Measurements from ENCODE around the gene KLRC3.
A peak's percentile ranks its signal among the peaks of the same experiment; 100 is the strongest.
"Not testable (repeated sequence)": the region's sequence is repeated elsewhere in the genome, so short reads cannot be mapped to it uniquely, and the experiment has no call there.

KLRC3 gene

GRCh38 chr12:10392394-10392930 lies 27.9 kb downstream of the KLRC3 start:
- Mint-ChIP-seq H3K36me3 (no peaks in the 10 kb centered on the region), H3K4me1 (no peaks in the 10 kb centered on the region), H3K4me3 (no peak overlapping the region), H3K27me3 (peaks cover 2% of the 10 kb centered on the region), H3K27ac (no peak overlapping the region), H3K9me3 (no peaks in the 10 kb centered on the region)
- CTCF ChIA-PET: no interaction called here
- no peak for DNase-seq

DNA sequence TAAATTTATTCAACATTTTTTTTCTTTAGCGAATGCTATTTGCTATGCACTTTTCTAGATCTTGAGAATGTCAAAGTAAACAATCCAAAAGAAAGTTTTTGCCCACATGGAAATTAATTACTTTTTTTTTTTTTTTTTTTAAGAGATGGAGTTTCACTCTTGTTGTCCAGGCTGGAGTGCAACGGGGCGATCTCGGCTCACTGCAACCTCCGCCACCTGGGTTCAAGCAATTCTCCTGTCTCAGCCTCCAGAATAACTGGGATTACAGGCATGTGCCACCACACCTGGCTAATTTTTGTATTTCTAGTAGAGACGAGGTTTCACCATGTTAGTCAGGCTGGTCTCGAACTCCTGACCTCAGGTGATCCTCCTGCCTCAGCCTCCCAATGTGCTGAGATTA lies 29.4 kb downstream of the KLRC3 start:
- not testable (repeated sequence) for H3K36me3 Mint-ChIP-seq, H3K27ac Mint-ChIP-seq, H3K9me3 Mint-ChIP-seq, H3K4me1 Mint-ChIP-seq, H3K27me3 Mint-ChIP-seq, H3K4me3 Mint-ChIP-seq, DNase-seq
- CTCF ChIA-PET: interaction anchor here (1.7 kb wide), 1 partner anchor 25 kb away, joined by 4 read pairs; no protein-coding TSS in a partner anchor

DNA sequence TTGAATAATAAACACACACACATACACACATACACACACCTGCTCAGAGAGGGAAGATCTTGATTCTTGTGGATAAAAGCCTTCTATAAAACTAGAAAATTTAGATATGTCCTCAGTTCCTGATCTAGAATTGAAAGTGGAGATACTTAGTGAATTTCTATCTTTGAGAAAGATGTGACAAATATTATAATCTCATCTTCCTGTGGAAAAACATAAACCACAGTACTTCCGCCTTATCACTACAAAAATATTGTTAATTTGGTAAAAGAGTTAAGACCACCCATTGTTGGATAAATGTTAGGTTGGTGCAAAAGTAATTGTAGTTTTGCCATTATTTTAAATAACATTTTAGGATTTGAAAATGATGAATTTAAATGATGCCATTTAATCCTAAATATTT lies 30.5 kb downstream of the KLRC3 start, which contains the start of gene KLRK1:
TSS of gene KLRK1 (minus strand) at position 138 of the 400 bp plus-strand sequence. CDS start 1,231 bp downstream, outside the sequence.
- Mint-ChIP-seq H3K36me3 (no peaks in the 10 kb centered on the region), H3K4me1 (no peaks in the 10 kb centered on the region)
- CTCF ChIA-PET: no interaction called here

DNA sequence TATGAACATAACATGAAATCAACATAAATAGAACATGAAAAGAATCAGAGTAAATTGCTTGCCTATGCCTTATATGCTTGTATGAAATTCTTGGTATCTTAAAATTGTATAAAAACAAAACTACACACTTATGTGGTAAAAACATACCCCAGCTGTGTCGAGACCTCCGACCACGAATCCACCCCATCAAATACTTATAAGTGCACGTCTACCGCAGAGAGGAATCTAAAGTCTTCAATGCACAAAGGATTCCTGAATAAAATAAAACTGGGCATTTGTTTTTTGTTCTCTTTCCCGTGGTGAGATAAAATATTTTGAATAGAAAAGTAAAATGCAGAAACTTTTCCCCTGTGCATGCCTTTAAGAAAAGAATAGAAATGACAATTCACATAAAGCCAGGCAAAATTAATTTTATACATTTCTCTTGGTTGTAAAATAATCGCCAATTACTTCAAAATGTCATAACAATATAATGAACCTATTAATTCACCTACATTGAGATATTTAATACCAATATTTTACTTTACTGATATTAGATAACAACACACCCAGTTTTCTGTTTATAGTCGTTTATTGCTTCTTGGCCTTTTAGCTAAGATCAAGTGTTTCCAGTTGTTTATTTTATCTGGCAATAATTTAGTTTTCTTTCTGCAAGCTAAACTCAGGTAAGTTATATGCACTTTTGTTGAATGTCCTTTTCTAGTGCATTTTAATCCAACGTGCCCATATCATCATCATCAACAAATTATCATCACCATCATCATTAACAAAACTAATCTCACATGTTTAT lies 31.6 kb downstream of the KLRC3 start:
- H3K27me3 Mint-ChIP-seq: peaks cover 4% of the 10 kb centered on the region
- H3K9me3 Mint-ChIP-seq: no peaks in the 10 kb centered on the region
- peak overlapping the region; percentile 1 for H3K4me3 Mint-ChIP-seq
- peak overlapping the region; percentile 55 for H3K27ac Mint-ChIP-seq
- no peaks in the 10 kb centered on the region for H3K4me1 Mint-ChIP-seq
- no peaks in the 10 kb centered on the region for H3K36me3 Mint-ChIP-seq
- no peak for DNase-seq
- CTCF ChIA-PET: no interaction called here

More for the DNA sequence above, 30.5 kb downstream of the KLRC3 start, which contains the start of gene KLRK1:
- no peak within 1 kb of the TSS for H3K4me3 Mint-ChIP-seq
- no peak within 1 kb of the TSS for H3K27ac Mint-ChIP-seq
- DNase-seq: no peak
- no peaks in the 10 kb centered on the region for H3K9me3 Mint-ChIP-seq
- peaks cover 4% of the 10 kb centered on the region for H3K27me3 Mint-ChIP-seq

DNA sequence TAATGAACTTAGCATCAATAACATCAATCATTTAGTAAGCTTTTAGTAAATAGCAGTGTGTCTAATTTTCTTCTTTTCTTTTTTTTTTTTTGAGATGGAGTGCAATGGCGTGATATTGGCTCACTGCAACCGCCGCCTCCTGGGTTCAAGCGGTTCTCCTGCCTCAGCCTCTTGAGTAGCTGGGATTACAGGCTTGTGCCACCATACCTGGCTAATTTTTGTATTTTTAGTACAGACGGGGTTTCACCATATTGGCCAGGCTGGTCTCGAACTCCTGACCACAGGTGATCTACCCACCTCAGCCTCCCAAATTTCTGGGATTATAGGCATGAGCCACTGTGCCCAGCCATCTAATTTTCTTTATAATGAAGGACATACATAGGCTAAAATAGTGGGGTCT lies 32.9 kb downstream of the KLRC3 start:
- H3K36me3 Mint-ChIP-seq, H3K4me3 Mint-ChIP-seq, DNase-seq, H3K4me1 Mint-ChIP-seq, CTCF ChIA-PET, H3K27ac Mint-ChIP-seq, H3K27me3 Mint-ChIP-seq, H3K9me3 Mint-ChIP-seq: not testable (repeated sequence)

DNA sequence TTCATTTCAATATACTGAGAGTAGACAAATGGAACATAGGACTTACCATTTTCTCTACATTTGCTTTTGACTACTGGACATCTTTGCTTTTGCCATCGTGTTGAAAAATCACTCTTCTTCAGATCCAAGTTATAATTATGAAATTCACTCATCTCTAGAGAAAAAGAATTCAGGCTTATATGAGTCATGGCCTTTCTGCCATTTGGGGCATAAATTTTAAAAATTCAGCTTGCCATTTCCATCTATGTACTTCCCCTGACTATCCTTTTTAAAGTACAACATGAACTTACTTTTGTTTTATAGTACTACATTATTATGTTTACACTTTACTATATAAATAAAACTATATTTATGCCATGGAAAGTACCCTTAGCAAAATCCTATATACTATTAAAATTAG lies 33.5 kb downstream of the KLRC3 start:
- Mint-ChIP-seq H3K4me1 (no peaks in the 10 kb centered on the region), H3K27me3 (peaks cover 6% of the 10 kb centered on the region), H3K9me3 (no peaks in the 10 kb centered on the region), H3K4me3 (no peak overlapping the region), H3K36me3 (no peaks in the 10 kb centered on the region), H3K27ac (no peak overlapping the region)
- no peak for DNase-seq
- CTCF ChIA-PET: no interaction called here

DNA sequence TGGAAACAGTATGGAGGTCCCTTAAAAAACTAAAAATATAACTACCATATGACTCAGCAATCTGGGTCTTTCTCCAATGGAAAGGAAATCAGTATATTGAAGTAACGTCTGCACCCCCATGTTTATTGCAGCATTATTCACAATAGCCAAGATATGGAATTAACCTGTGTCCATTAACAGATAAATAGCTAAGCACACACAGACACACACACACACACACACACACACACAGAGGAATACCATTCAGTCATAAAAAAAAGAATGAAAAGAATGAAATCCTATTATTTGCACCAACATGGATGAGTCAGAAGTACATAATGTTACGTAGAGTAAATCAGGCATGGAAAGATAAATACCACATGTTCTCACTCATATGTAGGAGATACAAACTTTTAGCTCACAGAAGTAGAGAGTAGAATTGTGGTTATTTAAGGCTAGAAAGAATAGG lies 35.2 kb downstream of the KLRC3 start:
- Mint-ChIP-seq H3K4me1 (no peaks in the 10 kb centered on the region), H3K9me3 (no peaks in the 10 kb centered on the region), H3K4me3 (no peak overlapping the region), H3K27me3 (peaks cover 14% of the 10 kb centered on the region), H3K36me3 (no peaks in the 10 kb centered on the region), H3K27ac (no peak overlapping the region)
- no peak for DNase-seq
- CTCF ChIA-PET: no interaction called here

GRCh38 chr12:10384191-10384590 lies 36.2 kb downstream of the KLRC3 start:
- H3K36me3 Mint-ChIP-seq: no peaks in the 10 kb centered on the region
- CTCF ChIA-PET: no interaction called here
- no peaks in the 10 kb centered on the region for H3K4me1 Mint-ChIP-seq
- H3K27me3 Mint-ChIP-seq: peaks cover 14% of the 10 kb centered on the region
- H3K9me3 Mint-ChIP-seq: no peaks in the 10 kb centered on the region
- H3K4me3 Mint-ChIP-seq: no peak overlapping the region
- no peak overlapping the region for H3K27ac Mint-ChIP-seq
- no peak for DNase-seq

GRCh38 chr12:10381928-10382628 lies 38.3 kb downstream of the KLRC3 start:
- DNase-seq: no peak
- Mint-ChIP-seq H3K4me1 (no peaks in the 10 kb centered on the region), H3K4me3 (no peak overlapping the region), H3K9me3 (no peaks in the 10 kb centered on the region), H3K27ac (no peak overlapping the region), H3K36me3 (no peaks in the 10 kb centered on the region), H3K27me3 (peaks cover 11% of the 10 kb centered on the region)
- CTCF ChIA-PET: no interaction called here

- H3K4me1 Mint-ChIP-seq, H3K27ac Mint-ChIP-seq, H3K4me3 Mint-ChIP-seq, H3K36me3 Mint-ChIP-seq, CTCF ChIA-PET, DNase-seq, H3K9me3 Mint-ChIP-seq: not testable (repeated sequence)
- H3K27me3 Mint-ChIP-seq: peaks cover 16% of the 10 kb centered on the region
Measured at GRCh38 chr12:10378737-10379136, 41.7 kb downstream of the KLRC3 start.

GRCh38 chr12:10374624-10375018 lies 45.8 kb downstream of the KLRC3 start:
- Mint-ChIP-seq H3K27ac (no peak overlapping the region), H3K9me3 (no peaks in the 10 kb centered on the region), H3K27me3 (peaks cover 9% of the 10 kb centered on the region), H3K4me1 (peaks cover 13% of the 10 kb centered on the region), H3K36me3 (no peaks in the 10 kb centered on the region), H3K4me3 (no peak overlapping the region)
- no peak for DNase-seq
- CTCF ChIA-PET: no interaction called here

DNA sequence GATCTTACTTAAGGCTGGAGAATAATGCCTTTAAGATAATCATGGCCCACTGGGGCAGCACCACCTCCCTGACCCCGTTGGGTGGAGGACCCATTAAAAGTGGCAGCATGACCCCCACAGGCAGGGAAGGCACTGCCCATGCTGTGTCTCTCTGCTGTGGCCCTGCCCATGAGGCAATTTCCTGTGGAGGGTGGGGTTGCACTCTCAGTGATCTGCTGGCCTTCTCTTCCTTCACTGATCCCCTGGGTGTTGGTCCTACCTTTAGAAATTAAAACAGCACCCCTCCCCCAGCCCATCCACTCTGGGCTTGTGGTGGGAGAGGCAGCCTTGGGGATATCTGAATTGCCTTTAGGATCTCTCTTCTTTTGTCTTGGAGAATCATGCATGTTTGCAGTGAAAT lies 47.8 kb downstream of the KLRC3 start:
- DNase-seq: no peak
- peaks cover 2% of the 10 kb centered on the region for H3K36me3 Mint-ChIP-seq
- peaks cover 16% of the 10 kb centered on the region for H3K4me1 Mint-ChIP-seq
- CTCF ChIA-PET: no interaction called here
- no peak overlapping the region for H3K27ac Mint-ChIP-seq
- H3K9me3 Mint-ChIP-seq: peaks cover 6% of the 10 kb centered on the region
- no peak overlapping the region for H3K4me3 Mint-ChIP-seq
- peaks cover 16% of the 10 kb centered on the region for H3K27me3 Mint-ChIP-seq

- H3K9me3 Mint-ChIP-seq, H3K4me3 Mint-ChIP-seq, DNase-seq, H3K27ac Mint-ChIP-seq, H3K36me3 Mint-ChIP-seq, CTCF ChIA-PET: not testable (repeated sequence)
- Mint-ChIP-seq H3K4me1 (peaks cover 16% of the 10 kb centered on the region), H3K27me3 (peaks cover 16% of the 10 kb centered on the region)
Measured at GRCh38 chr12:10371893-10372535, 48.4 kb downstream of the KLRC3 start.

- DNase-seq: no peak
- H3K4me3 Mint-ChIP-seq: no peak overlapping the region
- peaks cover 16% of the 10 kb centered on the region for H3K4me1 Mint-ChIP-seq
- H3K36me3 Mint-ChIP-seq: peaks cover 2% of the 10 kb centered on the region
- CTCF ChIA-PET: interaction anchor here (0.6 kb wide), 1 partner anchor 14 kb away, joined by 3 read pairs; no protein-coding TSS in a partner anchor
- H3K27me3 Mint-ChIP-seq: peaks cover 16% of the 10 kb centered on the region
- no peak overlapping the region for H3K27ac Mint-ChIP-seq
- peaks cover 7% of the 10 kb centered on the region for H3K9me3 Mint-ChIP-seq
Measured at GRCh38 chr12:10369557-10370415, 50.6 kb downstream of the KLRC3 start.
